Measurements from ENCODE around the gene TCF12. TPM values are rescaled to one million over a fixed set of nuclear protein-coding genes. Genes with fewer than 3 reads are reported as not detected.

The TCF12 gene
- total RNA-seq, 6 experiments from 2014 or later, result 106 to 200 (median 149) TPM

- no peak for DNase-seq
Measured at GRCh38 chr15:57335719-57336118, 417.3 kb downstream of the TCF12 start.

GRCh38 chr15:57337868-57338411, 419.5 kb downstream of the TCF12 start:
- H3K36me3 Mint-ChIP-seq (ENCODE audit: low read depth), result no peaks in the 10 kb centered on the region
- H3K4me3 Mint-ChIP-seq, result no peak overlapping the region
- no peak overlapping the region for H3K27ac Mint-ChIP-seq

More at GRCh38 chr15:57335719-57336118, 417.3 kb downstream of the TCF12 start:
- H3K4me3 Mint-ChIP-seq, result no peak overlapping the region
- H3K9me3 Mint-ChIP-seq, result no peaks in the 10 kb centered on the region
- TF ChIP-seq CTCF (IDR thresholded peaks at IDR 0.05), result no peak
- peaks cover 20% of the 10 kb centered on the region; the same call in 1 of the 2 replicates for H3K27me3 Mint-ChIP-seq (ENCODE audit: insufficient read depth)
- H3K27ac Mint-ChIP-seq, result no peak overlapping the region
- no peaks in the 10 kb centered on the region for H3K36me3 Mint-ChIP-seq (ENCODE audit: low read depth)
- peaks cover 19% of the 10 kb centered on the region for H3K4me1 Mint-ChIP-seq (ENCODE audit: low read depth)

GRCh38 chr15:57339321-57339720, 420.9 kb downstream of the TCF12 start:
- Mint-ChIP-seq H3K27ac (no peak overlapping the region), H3K4me3 (no peak overlapping the region), H3K36me3 (ENCODE audit: low read depth) (no peaks in the 10 kb centered on the region), H3K27me3 (ENCODE audit: insufficient read depth) (peaks cover 7% of the 10 kb centered on the region; the same call in 1 of the 2 replicates), H3K4me1 (ENCODE audit: low read depth) (peaks cover 18% of the 10 kb centered on the region), H3K9me3 (no peaks in the 10 kb centered on the region)
- DNase-seq, result no peak
- TF ChIP-seq CTCF (IDR thresholded peaks at IDR 0.05), result no peak

More at GRCh38 chr15:57337868-57338411, 419.5 kb downstream of the TCF12 start:
- peak; percentile 60 for TF ChIP-seq CTCF (IDR thresholded peaks at IDR 0.05)
- H3K27me3 Mint-ChIP-seq (ENCODE audit: insufficient read depth), result peaks cover 7% of the 10 kb centered on the region; the same call in 1 of the 2 replicates
- peaks cover 23% of the 10 kb centered on the region for H3K4me1 Mint-ChIP-seq (ENCODE audit: low read depth)
- peak; percentile 56 for DNase-seq
- no peaks in the 10 kb centered on the region for H3K9me3 Mint-ChIP-seq

Other genes starting within 250 kb of the TCF12 start
- 10 to 100 TPM; 21.8 to 29.6 (median 25.5) TPM for gene ZNF280D, start 185.1 kb upstream of the TCF12 start, total RNA-seq (2021; fragmentation: NEBNext Ultra II Directional; extraction: Animal tissue kit (Norgen Biotek cat#: 25700))

Measured in HFFc6 (cell line).